BLaER1 (cell line): ENCODE data around the gene LCE3A.
"Not testable (repeated sequence)": the region's sequence is repeated elsewhere in the genome, so short reads cannot be mapped to it uniquely, and the experiment has no call there.

ENCODE experiments used
- H3K27ac ChIP-seq: shearing (Covaris generic); formaldehyde crosslinking; 2 replicates; pipeline ENCODE4 v1.8.1; 2022
- H3K27me3 ChIP-seq: shearing (Covaris generic); formaldehyde crosslinking; 2 replicates; pipeline ENCODE4 v1.8.1; 2022
- H3K36me3 ChIP-seq: shearing (Covaris generic); formaldehyde crosslinking; 2 replicates; pipeline ENCODE4 v1.8.1; 2022
- H3K4me1 ChIP-seq: shearing (Covaris generic); formaldehyde crosslinking; 2 replicates; pipeline ENCODE4 v1.8.1; 2022
- H3K4me2 ChIP-seq: shearing (Covaris generic); formaldehyde crosslinking; 2 replicates; pipeline ENCODE4 v1.8.1; 2022
- H3K4me3 ChIP-seq: shearing (Covaris generic); formaldehyde crosslinking; 2 replicates; pipeline ENCODE4 v1.8.1; 2022
- H3K9ac ChIP-seq: shearing (Covaris generic); formaldehyde crosslinking; 2 replicates; pipeline ENCODE4 v1.8.1; 2022
- H3K9me3 ChIP-seq: shearing (Covaris generic); formaldehyde crosslinking; 2 replicates; pipeline ENCODE4 v1.8.1; 2022
- H4K20me1 ChIP-seq: shearing (Covaris generic); formaldehyde crosslinking; 2 replicates; pipeline ENCODE4 v1.8.1; 2022
- Cebpa-rat ChIP-seq: shearing (Covaris generic); IDR thresholded peaks from 2 replicates; pipeline ENCODE4 v1.8.1; 2022

The LCE3A gene

GRCh38 chr1:152580433-152580832, 42.5 kb downstream of the LCE3A start, which contains the start of gene LCE3D:
LCE3D (minus strand) TSS chr1:152580516; CDS start chr1:152579936, 580 bp downstream.
- no peaks in the 10 kb centered on the region for H4K20me1 ChIP-seq
- H3K4me3 ChIP-seq = no peak within 1 kb of the TSS
- H3K27me3 ChIP-seq = no peaks in the 10 kb centered on the region
- TF ChIP-seq Cebpa-rat = no peak
- H3K4me1 ChIP-seq = no peaks in the 10 kb centered on the region
- no peak within 1 kb of the TSS for H3K27ac ChIP-seq
- no peaks in the 10 kb centered on the region for H3K9me3 ChIP-seq
- H3K36me3 ChIP-seq = no peaks in the 10 kb centered on the region
- H3K4me2 ChIP-seq = no peak within 1 kb of the TSS
- no peak within 1 kb of the TSS for H3K9ac ChIP-seq

GRCh38 chr1:152579526-152579925, 43.4 kb downstream of the LCE3A start:
- not testable (repeated sequence) for H3K27me3 ChIP-seq, H3K4me2 ChIP-seq, H3K9ac ChIP-seq, H3K4me3 ChIP-seq, H3K9me3 ChIP-seq, H3K27ac ChIP-seq, H3K4me1 ChIP-seq, H3K36me3 ChIP-seq, H4K20me1 ChIP-seq

DNA sequence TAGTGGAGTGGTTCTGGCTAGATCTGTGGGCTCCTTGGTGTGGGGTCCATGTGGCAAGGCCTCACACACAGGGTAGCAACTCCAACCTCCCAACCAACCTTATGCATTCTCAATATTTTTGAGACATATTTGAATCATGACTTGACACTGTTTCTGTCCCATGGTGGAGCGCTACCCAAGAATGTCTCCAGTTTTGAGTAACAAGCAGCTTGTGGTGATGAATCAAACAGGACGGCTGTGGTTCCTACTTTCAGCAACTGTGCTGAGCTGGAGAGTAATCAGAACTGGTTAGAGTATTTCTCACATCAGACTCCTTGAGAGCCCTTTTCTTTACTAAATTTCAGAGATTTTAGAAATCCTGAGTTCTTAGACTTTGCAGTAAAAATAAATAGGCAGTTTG, 45.7 kb downstream of the LCE3A start:
- no peak overlapping the region for H3K27ac ChIP-seq
- H3K4me3 ChIP-seq = no peak overlapping the region
- H3K4me2 ChIP-seq = no peak overlapping the region
- H3K36me3 ChIP-seq = no peaks in the 10 kb centered on the region
- no peaks in the 10 kb centered on the region for H3K4me1 ChIP-seq
- no peak for TF ChIP-seq Cebpa-rat
- H3K9me3 ChIP-seq = no peaks in the 10 kb centered on the region
- H3K27me3 ChIP-seq = no peaks in the 10 kb centered on the region
- H4K20me1 ChIP-seq = no peaks in the 10 kb centered on the region
- no peak overlapping the region for H3K9ac ChIP-seq
